ENCODE measurements around the gene TRAPPC6A. TPM values are rescaled to one million over a fixed set of nuclear protein-coding genes. Genes with fewer than 3 reads are reported as not detected.

The TRAPPC6A gene
- total RNA-seq, 1 donor from 2014 or later = 19.0 TPM

DNA sequence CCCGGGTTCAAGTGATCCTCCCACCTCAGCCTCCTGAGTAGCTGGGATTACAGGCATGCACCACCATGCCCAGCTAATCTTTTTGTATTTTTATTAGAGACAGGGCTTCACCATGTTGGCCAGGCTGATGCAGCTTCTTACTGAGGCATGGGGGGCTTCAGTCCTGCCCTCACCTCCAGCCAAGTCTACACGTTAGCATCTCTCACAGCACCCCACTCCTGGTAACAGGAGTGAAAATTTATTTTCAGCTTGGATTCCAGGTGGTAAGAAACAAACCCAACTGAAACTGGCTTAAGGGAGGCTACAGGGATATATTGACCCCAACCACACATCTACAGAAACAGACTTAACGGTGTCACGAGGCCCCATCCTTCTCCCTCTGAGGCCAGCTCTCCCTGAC lies 27.9 kb downstream of the TRAPPC6A start:
- DNase-seq (ENCODE audit: low read depth in 2 of 2) = no peak

DNA sequence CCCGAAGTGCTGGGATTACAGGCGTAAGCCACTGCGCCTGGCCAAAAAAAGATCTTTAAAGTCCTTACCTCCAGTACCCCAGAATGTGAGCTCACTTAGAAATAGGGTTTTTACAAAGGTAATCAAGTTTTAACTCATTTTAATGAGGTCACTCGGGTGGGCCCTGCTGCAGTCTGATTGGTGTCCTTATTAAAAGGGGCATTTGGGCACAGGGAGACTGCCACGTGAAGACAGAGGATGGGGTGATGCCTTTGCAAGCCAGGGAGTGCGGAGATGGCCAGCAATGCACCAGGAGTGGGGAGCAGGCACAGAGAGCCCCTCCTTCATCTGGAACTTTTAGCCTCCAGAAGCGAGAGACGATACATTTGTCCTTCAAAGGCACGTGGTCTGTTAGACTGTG lies 28.9 kb downstream of the TRAPPC6A start:
- no peak for DNase-seq (ENCODE audit: low read depth in 2 of 2)

- DNase-seq (ENCODE audit: low read depth in 2 of 2) = no peak
Measured at GRCh38 chr19:45147835-45148676, 30.0 kb downstream of the TRAPPC6A start.

DNA sequence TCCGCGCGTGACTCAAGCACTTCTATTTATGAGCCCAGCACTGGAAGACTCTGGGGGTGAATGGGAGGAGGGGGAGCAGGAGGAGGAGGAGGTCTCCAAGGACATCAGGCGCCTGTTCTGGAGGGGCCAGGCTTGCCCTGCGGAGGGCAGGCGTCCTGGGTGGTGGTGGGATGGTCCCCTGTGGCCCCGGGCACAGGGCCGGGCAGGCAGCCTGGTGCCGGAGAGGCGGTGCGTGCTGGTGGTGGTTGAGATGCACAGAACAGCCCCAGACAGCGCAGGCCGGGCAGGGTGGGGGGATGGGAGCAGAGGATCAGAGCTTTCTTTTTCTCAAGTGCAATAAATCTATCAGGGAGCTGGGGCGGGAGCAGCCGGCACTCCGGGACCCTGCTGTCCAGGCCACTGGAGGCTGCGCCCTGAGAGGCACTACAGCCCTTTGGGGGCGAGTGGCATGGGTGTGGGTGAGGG lies 31.3 kb downstream of the TRAPPC6A start:
- no peak for DNase-seq (ENCODE audit: low read depth in 2 of 2)

DNA sequence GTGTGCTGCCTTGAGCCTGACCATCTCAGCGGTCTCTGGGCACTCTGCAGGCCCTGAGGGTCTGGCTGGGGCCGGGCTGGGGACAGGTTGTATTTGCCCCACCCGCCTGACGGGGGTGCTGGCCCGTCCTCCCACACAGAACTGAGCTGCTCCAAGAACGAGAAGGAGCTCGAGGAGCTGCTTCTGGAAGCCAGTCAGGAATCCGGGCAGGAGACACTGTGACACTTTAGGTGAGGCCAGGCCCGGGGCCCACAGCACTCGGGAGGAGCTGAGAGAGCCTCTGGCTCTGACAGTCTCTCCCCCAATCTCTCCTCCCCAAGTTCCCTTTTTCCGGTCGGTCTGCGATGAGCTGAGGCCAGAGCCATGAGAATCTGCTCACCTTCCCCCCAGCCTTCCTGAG lies 31.8 kb downstream of the TRAPPC6A start:
- DNase-seq (ENCODE audit: low read depth in 2 of 2) = no peak

DNA sequence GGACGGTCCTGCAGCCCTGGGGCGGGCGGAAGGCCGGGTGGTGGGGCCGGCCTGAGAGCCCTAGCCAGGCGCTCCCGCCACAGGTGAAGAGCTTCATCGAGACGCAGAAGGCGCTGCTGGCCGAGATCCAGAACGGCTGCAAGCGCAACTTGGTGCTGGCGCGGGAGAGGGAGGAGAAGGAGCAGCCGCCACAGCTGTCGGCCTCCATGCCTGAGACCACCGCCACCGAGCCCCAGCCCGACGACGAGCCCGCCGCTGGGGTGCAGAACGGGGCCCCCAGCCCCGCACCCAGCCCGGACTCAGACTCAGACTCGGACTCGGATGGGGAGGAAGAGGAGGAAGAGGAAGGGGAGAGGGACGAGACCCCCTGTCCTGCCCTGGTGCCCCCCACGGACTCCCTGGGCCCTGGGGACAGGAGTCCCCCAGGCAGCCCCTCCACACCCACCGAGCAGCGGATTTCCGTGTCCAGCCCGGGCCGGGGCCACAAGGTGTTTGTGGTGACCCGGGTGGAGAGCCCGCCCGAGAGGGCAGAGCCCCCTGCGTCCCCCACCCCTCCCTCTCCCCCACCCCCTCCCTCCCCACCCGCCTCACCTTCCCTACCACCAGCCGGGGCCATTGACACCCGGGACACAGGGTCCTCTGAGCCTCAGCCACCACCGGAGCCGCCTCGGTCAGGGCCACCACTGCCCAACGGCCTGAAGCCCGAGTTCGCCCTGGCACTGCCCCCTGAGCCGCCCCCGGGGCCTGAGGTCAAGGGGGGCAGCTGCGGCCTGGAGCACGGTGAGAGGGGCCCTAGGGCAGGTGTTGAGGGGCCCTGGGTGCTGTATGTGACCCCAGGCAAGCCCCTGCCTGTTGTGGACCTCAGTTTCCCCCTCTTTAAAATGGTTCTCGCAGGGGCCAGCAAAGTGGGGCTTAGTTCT lies 32.5 kb downstream of the TRAPPC6A start:
- no peak for DNase-seq (ENCODE audit: low read depth in 2 of 2)

DNA sequence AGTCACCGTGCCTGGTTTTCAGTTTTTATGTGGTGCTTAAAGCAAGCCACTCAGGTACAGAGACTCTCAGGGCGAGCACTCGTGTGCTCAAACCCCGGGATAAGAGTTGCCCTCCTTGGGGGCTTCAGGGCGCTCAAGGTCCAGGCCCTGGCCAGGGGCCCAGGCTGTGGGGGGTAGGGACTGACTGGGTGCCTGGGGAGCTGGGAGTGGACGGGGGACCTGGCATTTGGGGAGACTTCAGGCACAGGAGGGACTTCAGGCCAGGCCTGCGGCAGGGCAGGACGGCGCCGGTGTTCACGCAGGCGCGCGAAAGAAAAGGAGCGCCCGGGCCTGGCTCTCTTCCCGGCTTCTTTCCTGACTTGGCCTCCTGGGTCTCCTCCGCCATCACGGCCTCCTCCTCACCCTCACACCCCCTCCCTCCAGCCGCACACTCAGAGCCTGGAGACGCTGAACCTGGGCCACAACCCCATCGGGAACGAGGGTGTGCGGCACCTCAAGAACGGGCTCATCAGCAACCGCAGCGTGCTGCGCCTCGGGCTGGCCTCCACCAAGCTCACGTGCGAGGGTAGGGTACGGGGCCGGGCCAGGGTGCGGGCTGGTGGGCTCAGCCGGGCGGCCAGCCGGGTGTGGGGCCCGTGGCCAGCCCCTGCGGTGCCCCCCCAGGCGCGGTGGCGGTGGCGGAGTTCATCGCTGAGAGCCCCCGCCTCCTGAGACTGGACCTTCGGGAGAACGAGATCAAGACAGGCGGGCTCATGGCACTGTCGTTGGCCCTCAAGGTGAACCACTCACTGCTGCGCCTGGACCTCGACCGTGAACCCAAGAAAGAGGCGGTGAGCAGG lies 33.4 kb downstream of the TRAPPC6A start:
- DNase-seq (ENCODE audit: low read depth in 2 of 2) = no peak

- DNase-seq (ENCODE audit: low read depth in 2 of 2) = no peak
Measured at GRCh38 chr19:45142726-45143110, 35.3 kb downstream of the TRAPPC6A start.

DNA sequence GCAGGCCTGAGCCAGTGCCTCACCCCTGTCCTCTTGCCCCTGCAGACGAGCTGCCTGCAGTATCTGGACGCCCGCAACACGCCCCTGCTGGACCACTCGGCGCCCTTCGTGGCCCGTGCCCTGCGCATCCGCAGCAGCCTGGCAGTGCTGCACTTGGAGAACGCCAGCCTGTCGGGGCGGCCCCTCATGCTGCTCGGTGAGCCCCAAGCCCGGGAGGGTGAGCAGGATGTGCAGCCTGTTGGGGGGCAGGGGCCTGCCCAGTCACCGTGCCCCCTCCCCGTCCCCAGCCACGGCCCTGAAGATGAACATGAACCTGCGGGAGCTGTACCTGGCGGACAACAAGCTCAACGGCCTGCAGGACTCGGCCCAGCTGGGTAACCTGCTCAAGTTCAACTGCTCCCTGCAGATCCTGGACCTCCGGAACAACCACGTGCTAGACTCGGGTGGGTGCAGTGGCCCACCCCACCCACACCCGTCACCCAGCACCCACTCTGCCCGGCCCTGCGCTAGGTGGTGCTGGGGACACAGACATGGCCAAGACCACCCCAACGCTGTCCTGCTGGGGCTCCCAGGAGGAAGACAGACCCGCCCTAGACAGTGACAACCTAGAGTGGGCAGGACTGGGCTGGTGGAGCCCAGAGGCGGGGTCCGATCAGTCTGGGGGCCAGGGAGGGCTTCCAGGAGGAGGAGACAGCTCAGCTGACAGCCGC lies 35.9 kb downstream of the TRAPPC6A start:
- DNase-seq (ENCODE audit: low read depth in 2 of 2) = no peak

- DNase-seq (ENCODE audit: low read depth in 2 of 2) = no peak
Measured at GRCh38 chr19:45141203-45141900, 36.7 kb downstream of the TRAPPC6A start.

GRCh38 chr19:45140533-45140932 lies 37.5 kb downstream of the TRAPPC6A start:
- DNase-seq (ENCODE audit: low read depth in 2 of 2) = no peak

GRCh38 chr19:45140144-45140503 lies 37.9 kb downstream of the TRAPPC6A start:
- DNase-seq (ENCODE audit: low read depth in 2 of 2) = no peak

DNA sequence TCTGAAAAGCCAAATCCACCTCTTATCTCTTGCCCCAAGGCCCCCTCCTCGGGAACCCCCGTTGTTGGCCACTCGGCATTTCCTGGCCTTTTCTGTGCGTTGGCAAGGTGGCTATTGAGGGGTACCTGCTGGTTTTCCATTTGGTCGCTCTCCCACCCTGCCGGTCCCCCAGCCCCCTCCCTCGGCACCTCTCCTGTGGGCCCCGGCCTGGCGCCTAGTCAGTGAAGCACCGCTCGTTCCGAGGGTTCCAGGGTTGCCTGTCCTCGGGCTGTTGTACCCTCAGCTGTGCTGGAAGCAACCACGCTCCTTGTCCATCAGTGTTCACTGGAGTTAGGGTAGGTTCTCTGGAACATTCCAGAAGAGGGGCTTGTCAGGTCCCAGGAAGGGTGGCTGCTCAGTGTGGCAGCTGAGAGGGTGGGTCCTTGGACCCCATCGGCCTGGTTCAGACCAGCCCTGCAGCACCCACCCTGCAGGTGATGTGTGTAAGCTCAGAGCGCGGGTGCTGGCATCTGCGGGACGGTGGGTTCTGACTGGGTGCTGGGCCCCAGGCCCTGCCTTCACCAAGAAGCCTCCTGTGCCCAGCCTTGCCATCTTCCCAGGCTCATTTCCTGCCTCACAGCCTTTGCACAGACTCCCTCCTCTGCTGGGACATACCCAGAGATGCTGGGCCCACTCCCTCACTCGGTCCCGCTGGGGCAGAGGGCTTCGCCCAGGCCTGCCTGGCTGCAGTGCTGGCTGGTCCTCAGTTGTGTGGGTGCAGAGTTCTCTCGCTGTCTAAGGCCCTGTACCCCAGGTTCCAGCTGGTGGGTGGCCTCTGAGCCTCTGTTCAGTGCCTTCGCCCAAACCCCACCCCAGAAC lies 38.5 kb downstream of the TRAPPC6A start:
- no peak for DNase-seq (ENCODE audit: low read depth in 2 of 2)

- DNase-seq (ENCODE audit: low read depth in 2 of 2) = no peak
Measured at GRCh38 chr19:45138303-45138751, 39.7 kb downstream of the TRAPPC6A start.

GRCh38 chr19:45137179-45137761 lies 40.8 kb downstream of the TRAPPC6A start:
- DNase-seq (ENCODE audit: low read depth in 2 of 2) = no peak

DNA sequence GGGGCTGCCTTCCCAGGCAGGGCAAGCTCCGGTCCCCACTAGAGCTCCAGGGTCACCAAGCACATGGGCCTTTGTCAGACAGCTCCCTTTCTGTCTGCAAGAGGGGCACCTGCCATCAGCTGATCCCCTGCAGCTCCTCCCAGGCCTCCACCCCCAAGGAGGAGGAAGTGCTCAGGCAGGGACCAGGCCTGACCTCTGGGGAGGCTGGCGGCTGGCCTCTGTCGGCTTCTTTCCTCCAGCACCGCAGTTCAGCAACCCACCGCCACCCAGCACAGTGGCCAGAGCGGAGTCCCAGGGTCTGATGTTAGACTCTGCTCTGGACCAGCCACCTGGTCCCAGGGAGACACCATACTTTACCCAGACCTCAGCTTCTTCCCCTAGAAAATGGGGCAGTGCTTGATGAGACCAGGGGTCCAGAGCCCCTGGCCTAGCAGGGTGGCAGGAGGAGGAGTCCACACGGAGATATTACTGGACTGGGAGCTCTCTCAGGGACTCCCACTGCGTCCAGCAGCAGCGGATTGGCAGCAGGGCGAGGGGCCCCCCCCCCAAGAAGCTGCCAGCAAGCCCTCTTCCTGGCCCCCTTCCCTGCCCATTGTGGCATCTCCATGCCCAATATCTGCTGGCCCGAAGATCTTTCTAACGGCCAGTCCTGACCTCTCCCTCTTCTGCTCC lies 41.4 kb downstream of the TRAPPC6A start:
- DNase-seq (ENCODE audit: low read depth in 2 of 2) = no peak

DNA sequence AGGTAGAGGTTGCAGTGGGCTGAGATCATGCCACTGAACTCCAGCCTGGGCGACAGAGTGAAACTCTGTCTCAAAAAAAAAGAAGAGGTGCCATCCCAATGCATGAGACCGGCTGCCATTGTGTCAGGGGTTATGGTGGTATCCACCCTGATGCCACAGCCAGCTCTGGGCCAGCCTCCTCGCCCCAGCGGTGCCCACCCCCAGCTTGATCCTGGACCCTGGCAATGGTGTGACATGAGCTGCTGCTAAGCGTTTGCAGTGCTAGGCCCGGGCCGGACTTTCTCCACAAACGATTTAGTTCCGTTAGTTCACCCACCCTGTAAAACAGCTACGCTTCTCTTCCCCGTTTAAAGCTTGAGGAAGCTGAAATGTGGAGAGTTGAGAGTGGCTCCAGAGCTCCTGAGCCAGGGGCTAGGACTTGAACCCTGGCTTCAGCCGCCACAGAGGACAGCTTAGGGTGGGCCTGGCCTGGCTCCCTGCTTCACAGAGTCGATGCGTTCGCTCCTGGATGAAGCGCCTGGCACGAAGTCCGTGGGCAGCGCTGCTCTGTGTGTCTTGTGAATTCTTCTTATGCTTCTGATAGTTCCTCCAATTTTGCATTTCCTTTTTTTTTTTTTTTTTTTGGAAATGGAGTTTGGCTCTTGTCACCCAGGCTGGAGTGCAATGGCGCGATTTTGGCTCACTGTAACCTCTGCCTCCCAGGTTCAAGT lies 42.7 kb downstream of the TRAPPC6A start:
- DNase-seq (ENCODE audit: low read depth in 2 of 2) = no peak

DNA sequence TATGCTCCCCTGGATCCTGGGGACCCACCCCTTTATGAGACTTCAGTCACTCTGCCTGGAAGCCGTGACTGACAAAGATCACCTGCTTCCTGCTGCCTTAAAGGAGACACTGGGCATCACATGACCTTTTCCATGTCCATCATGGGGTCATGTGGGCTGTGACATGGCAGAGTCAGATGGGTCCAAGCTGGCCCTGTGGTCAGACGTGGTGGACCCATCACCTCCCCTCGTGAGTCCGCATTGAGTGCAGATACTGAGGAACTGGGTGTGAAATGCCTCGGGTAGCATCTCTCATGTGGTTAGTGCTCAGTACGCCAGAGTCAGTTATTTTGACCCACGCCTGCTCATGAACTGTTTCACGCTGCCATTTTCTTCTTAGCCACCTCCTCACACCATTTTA lies 44.4 kb downstream of the TRAPPC6A start:
- DNase-seq (ENCODE audit: low read depth in 2 of 2) = no peak
